Measurements from ENCODE around the gene AMN.

GRCh38 chr14:102882226-102882906 is 40.1 kb upstream of the AMN start:
- TF ChIP-seq, protein P1, sequence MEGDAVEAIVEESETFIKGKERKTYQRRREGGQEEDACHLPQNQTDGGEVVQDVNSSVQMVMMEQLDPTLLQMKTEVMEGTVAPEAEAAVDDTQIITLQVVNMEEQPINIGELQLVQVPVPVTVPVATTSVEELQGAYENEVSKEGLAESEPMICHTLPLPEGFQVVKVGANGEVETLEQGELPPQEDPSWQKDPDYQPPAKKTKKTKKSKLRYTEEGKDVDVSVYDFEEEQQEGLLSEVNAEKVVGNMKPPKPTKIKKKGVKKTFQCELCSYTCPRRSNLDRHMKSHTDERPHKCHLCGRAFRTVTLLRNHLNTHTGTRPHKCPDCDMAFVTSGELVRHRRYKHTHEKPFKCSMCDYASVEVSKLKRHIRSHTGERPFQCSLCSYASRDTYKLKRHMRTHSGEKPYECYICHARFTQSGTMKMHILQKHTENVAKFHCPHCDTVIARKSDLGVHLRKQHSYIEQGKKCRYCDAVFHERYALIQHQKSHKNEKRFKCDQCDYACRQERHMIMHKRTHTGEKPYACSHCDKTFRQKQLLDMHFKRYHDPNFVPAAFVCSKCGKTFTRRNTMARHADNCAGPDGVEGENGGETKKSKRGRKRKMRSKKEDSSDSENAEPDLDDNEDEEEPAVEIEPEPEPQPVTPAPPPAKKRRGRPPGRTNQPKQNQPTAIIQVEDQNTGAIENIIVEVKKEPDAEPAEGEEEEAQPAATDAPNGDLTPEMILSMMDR (IDR thresholded peaks at IDR 0.05; ENCODE audit: poor library complexity, severe bottlenecking): no peak
- TF ChIP-seq SMC3 (conservative IDR thresholded peaks at IDR 0.05; ENCODE audit: poor library complexity): no peak
- no peak for TF ChIP-seq RAD21 (conservative IDR thresholded peaks at IDR 0.05)
- TF ChIP-seq POLR2AphosphoS5 (IDR thresholded peaks at IDR 0.05): no peak
- no peak for TF ChIP-seq EZH2 (IDR thresholded peaks at IDR 0.05; ENCODE audit: borderline replicate concordance, insufficient read depth, low read length, poor library complexity, severe bottlenecking)
- TF ChIP-seq EP300 (conservative IDR thresholded peaks at IDR 0.05; ENCODE audit: poor library complexity, severe bottlenecking): no peak
